IPS-20b (cell line): ENCODE measurements around the gene KLKB1.
"Not testable (repeated sequence)": the region's sequence is repeated elsewhere in the genome, so short reads cannot be mapped to it uniquely, and the experiment has no call there.

Experiments used
- H3K27ac ChIP-seq: one replicate; pipeline ENCODE4 v1.5.1; 2013; ENCODE audit warnings: low read length
- H3K27me3 ChIP-seq: 2 replicates; pipeline ENCODE4 v1.6.1; 2013; ENCODE audit warnings: mild to moderate bottlenecking, low read length, inconsistent platforms; ENCODE audit not compliant: insufficient read depth
- H3K36me3 ChIP-seq: 2 replicates; pipeline ENCODE4 v1.6.1; 2013; ENCODE audit warnings: low read depth, mild to moderate bottlenecking, inconsistent platforms, low read length, moderate library complexity; ENCODE audit not compliant: insufficient read depth
- H3K4me1 ChIP-seq: 2 replicates; pipeline ENCODE4 v1.6.1; 2013; ENCODE audit warnings: mild to moderate bottlenecking, control low read depth, inconsistent platforms, low read length, moderate library complexity; ENCODE audit not compliant: insufficient read depth
- H3K4me3 ChIP-seq: 2 replicates; pipeline ENCODE4 v1.5.1; 2013; ENCODE audit warnings: mild to moderate bottlenecking, low read length, inconsistent platforms
- H3K9ac ChIP-seq: 2 replicates; pipeline ENCODE4 v1.6.1; 2013; ENCODE audit warnings: low read depth, mild to moderate bottlenecking, inconsistent platforms, low read length, moderate library complexity
- H3K9me3 ChIP-seq: 2 replicates; pipeline ENCODE4 v1.6.1; 2013; ENCODE audit warnings: mild to moderate bottlenecking, low read depth, low read length, inconsistent platforms; ENCODE audit not compliant: insufficient read depth

Gene KLKB1

DNA sequence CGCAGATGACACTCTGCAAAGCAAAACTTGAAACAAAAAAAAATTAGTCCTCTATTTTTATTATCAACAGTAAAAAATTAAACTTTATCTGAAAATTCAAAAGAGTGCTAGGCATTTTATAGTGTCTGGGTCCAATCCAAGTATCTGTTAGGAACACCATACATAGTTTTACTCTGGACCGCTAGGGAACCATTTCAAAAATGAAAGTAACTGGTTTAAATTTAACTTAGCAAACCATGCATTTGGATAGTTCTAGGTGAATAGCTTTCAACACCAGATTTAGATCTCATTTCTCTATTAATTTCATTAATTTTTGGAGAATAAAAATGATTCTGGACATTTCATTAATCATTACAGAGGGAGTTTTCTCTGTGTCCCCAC, 1.2 kb downstream of the KLKB1 start:
- Histone ChIP-seq H3K4me1 (peaks cover 6% of the 10 kb centered on the region; the same call in 1 of the 2 replicates), H3K9me3 (peaks cover 18% of the 10 kb centered on the region), H3K36me3 (no peaks in the 10 kb centered on the region), H3K27ac (no peak overlapping the region), H3K4me3 (no peak overlapping the region), H3K9ac (no peak overlapping the region), H3K27me3 (no peaks in the 10 kb centered on the region)

DNA sequence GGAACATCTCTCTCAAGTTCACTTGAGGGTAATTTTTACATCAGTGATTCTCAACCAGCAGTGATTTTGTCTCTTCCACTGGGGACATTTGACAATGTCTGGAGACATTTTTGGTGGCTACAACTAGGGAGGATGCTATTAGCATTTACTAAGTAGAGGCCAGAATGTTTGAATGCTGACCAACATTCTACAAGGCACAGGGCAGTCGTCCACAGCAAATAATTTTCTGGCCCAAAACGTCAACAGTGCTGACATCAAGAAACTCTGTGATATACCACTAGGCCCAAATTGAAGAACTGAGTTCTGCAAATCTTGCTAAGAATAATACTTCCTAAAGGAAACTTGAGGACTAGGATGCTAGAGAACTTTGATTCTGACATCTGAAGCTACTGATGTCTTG, 7.1 kb downstream of the KLKB1 start:
- no peak overlapping the region for H3K4me3 ChIP-seq
- H3K27me3 ChIP-seq = no peaks in the 10 kb centered on the region
- H3K36me3 ChIP-seq = no peaks in the 10 kb centered on the region
- H3K9ac ChIP-seq = no peak overlapping the region
- H3K27ac ChIP-seq = peak overlapping the region; percentile 20
- no peaks in the 10 kb centered on the region for H3K9me3 ChIP-seq
- H3K4me1 ChIP-seq = no peaks in the 10 kb centered on the region; the same call in 1 of the 2 replicates

DNA sequence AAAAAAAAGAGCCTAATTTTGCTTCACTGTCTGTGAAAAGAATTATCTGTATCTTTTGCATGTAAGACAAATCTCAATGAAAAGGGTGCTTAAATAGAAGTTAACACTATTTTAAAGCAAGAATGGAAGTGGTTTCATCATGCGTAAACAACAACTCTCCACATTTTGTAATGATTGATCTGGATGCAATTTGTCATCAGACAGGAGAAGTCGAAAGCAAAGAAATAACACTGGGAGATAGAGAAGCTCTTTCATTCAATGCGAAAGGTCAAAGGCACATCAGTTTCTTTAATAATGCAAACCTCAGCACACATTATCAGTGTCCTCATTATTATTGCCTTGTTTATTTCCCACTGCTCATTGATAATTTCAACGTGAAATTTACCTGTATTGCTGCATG, 8.8 kb downstream of the KLKB1 start:
- no peaks in the 10 kb centered on the region; the same call in 1 of the 2 replicates for H3K4me1 ChIP-seq
- H3K27ac ChIP-seq = no peak overlapping the region
- no peaks in the 10 kb centered on the region for H3K36me3 ChIP-seq
- H3K9me3 ChIP-seq = no peaks in the 10 kb centered on the region
- H3K9ac ChIP-seq = no peak overlapping the region
- H3K4me3 ChIP-seq = no peak overlapping the region
- H3K27me3 ChIP-seq = no peaks in the 10 kb centered on the region

DNA sequence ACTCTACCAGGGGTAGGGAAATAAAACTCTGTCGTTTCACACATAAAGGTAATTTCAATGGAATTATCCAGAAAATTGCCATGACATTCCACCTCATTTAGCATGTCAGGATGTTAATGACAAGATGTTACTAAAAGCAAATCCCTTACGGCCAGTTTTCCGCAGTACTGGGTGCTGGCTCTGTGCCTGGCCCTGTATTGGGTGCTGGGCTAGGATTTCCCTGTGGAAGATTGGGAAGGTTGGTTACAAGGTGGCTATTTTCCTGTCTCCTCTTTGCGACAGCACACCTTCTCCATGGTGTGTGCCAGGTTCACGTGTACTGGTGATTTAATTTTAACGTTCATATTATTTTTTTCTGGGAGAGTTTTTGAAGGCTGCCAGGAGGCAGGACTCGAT, 13.1 kb downstream of the KLKB1 start:
- Histone ChIP-seq H3K9me3 (no peaks in the 10 kb centered on the region), H3K36me3 (peaks cover 30% of the 10 kb centered on the region; the same call in 1 of the 2 replicates), H3K4me3 (no peak overlapping the region), H3K9ac (peak overlapping the region; percentile 14; the same call in 1 of the 2 replicates), H3K27ac (no peak overlapping the region), H3K27me3 (no peaks in the 10 kb centered on the region), H3K4me1 (peaks cover 11% of the 10 kb centered on the region; the same call in 1 of the 2 replicates)

DNA sequence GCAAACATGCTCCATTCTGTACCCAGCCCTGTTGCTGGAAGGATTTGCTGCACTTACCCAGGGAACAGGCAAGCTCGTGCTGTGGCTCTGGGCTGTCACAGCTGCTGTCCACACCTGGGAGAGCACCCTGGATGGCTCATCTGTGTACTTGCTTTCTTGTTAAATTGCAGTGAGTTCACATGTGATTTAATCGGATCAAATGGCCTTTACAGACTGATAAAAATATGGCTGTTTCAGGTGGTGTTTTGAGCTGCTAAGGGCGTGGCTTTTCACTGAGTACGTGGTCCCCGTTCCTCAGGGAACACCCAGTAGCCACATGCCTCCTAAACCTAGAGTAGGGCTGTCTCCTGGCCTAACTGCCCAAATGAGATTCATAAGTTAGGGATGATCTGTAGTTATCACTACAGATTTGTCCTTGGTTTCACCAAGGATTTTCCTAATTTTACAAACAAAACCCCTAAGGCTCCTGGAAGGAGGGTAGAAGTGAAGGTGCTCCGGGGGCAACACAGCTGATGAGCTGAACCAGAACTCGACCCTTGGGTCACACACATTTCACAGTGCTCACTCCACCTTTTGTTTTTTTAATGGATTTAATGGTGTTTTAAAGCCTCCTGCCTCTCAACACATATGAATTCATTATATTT, 13.7 kb downstream of the KLKB1 start:
- peak overlapping the region; percentile 52; the same call in 1 of the 2 replicates for H3K4me3 ChIP-seq

DNA sequence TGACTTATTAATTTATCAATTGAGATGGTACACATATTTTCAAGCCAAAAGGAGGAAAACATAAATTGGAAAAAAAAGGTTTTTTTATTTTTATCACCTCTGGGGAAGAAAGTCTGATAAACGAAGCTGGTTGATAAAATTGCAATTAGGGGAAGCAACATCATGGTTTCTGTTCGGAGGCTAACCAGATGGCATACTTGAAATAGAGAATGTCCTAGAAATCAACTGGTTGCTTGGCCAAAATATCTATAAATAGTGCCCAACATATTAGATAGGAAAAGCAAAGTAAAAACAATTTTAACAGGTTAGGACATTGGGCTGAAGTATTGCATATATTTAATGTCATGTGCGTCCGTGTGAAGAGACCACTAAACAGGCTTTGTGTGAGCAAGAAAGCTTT, 14.3 kb downstream of the KLKB1 start:
- peak overlapping the region; percentile 62; the same call in 1 of the 2 replicates for H3K9ac ChIP-seq

More for the DNA sequence above, 13.7 kb downstream of the KLKB1 start:
- Histone ChIP-seq H3K36me3 (peaks cover 32% of the 10 kb centered on the region; the same call in 1 of the 2 replicates), H3K4me1 (peaks cover 11% of the 10 kb centered on the region; the same call in 1 of the 2 replicates), H3K9ac (peak overlapping the region; percentile 62; the same call in 1 of the 2 replicates), H3K27me3 (no peaks in the 10 kb centered on the region), H3K27ac (peak overlapping the region; percentile 39), H3K9me3 (no peaks in the 10 kb centered on the region)

DNA sequence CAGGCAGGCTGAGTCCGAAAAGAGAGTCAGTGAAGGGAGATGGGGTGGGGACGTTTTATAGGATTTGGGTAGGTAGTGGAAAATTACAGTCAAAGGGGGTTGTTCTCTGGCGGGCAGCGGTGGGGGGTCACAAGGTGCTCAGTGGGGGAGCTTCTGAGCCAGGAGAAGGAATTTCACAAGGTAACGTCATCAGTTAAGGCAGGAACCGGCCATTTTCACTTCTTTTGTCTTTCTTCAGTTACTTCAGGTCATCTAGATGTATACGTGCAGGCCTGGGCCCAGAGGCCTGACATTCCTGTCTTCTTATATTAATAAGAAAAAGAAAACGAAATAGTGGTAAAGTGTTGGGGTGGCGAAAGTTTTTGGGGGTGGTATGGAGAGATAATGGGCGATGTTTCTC, 14.7 kb downstream of the KLKB1 start:
- Histone ChIP-seq H3K36me3 (peaks cover 32% of the 10 kb centered on the region; the same call in 1 of the 2 replicates), H3K4me3 (peak overlapping the region; percentile 68; the same call in 1 of the 2 replicates), H3K9ac (peak overlapping the region; percentile 62; the same call in 1 of the 2 replicates), H3K4me1 (peaks cover 11% of the 10 kb centered on the region; the same call in 1 of the 2 replicates)
- H3K27me3 ChIP-seq, H3K9me3 ChIP-seq, H3K27ac ChIP-seq: not testable (repeated sequence)

More for the DNA sequence above, 14.3 kb downstream of the KLKB1 start:
- peaks cover 11% of the 10 kb centered on the region; the same call in 1 of the 2 replicates for H3K4me1 ChIP-seq
- H3K27ac ChIP-seq = peak overlapping the region; percentile 39
- no peaks in the 10 kb centered on the region for H3K27me3 ChIP-seq
- peak overlapping the region; percentile 52; the same call in 1 of the 2 replicates for H3K4me3 ChIP-seq
- H3K9me3 ChIP-seq = no peaks in the 10 kb centered on the region
- peaks cover 32% of the 10 kb centered on the region; the same call in 1 of the 2 replicates for H3K36me3 ChIP-seq

DNA sequence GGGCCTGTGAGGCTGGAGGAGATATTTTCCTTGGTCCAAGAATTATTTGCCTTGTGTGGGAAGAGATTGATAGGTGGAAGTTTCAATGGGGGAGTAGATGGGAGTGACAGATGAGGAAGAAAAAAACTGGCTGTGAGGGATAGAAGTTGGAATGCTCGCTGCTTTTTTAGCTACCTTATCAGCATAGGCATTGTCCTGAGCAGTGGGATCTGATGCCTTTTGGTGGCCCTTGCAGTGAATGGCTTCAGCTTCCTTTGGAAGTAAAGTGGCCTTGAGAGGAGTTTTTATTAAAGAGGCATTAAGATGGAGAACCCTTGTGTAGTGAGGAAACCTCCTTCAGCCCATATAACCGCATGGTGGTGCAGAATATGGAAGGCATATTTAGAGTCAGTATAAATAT, 16.0 kb downstream of the KLKB1 start:
- Histone ChIP-seq H3K4me1 (peaks cover 18% of the 10 kb centered on the region; the same call in 1 of the 2 replicates), H3K9ac (peak overlapping the region; percentile 9; the same call in 1 of the 2 replicates)

DNA sequence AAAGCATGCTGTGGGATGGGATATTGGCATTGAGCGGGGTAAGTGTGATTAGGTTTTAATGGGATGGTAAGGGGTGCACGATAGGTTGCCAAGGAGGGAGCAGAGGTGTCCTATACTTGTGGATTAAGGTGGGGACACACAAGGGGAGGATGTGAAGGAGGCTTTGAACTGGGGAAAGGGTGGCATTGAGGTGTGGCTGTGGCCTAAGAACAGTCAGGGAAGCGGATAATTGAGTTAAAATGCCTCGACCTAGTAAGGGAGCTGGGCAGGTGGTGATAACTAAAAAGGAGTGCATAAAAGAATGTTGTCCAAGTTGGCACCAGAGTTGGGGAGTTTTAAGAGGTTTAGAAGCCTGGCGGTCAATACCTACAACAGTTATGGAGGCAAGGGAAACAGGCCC, 17.5 kb downstream of the KLKB1 start:
- Histone ChIP-seq H3K27me3 (no peaks in the 10 kb centered on the region), H3K4me1 (peaks cover 31% of the 10 kb centered on the region; the same call in 1 of the 2 replicates), H3K9me3 (no peaks in the 10 kb centered on the region), H3K9ac (peak overlapping the region; percentile 94; the same call in 1 of the 2 replicates), H3K4me3 (peak overlapping the region; percentile 68), H3K27ac (peak overlapping the region; percentile 42), H3K36me3 (peaks cover 32% of the 10 kb centered on the region; the same call in 1 of the 2 replicates)

More for the DNA sequence above, 16.0 kb downstream of the KLKB1 start:
- Histone ChIP-seq H3K9me3 (no peaks in the 10 kb centered on the region), H3K36me3 (peaks cover 32% of the 10 kb centered on the region; the same call in 1 of the 2 replicates), H3K27me3 (no peaks in the 10 kb centered on the region), H3K4me3 (peak overlapping the region; percentile 68), H3K27ac (no peak overlapping the region)

DNA sequence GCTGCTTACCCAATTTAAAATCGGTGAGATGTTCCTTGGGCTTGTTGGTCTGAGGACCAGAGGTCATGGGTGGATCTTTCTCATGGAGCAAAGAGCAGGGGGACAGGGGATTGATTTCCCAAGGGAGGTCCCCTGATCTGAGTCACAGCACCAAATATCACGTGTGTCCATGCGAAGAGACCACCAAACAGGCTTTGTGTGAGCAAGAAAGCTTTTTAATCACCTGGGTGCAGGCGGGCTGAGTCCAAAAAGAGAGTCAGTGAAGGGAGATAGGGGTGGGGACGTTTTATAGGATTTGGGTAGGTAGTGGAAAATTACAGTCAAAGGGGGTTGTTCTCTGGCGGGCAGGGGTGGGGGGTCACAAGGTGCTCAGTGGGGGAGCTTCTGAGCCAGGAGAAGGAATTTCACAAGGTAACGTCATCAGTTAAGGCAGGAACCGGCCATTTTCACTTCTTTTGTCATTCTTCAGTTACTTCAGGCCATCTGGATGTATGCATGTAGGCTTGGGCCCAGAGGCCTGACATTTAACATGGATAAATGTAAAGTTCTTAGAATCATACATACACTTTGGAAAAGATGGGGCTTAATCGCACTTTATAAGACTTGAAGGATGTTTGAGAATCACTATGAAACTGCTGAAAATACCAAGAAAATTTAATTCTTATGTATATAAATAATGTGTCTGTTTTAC, 19.9 kb downstream of the KLKB1 start:
- H3K36me3 ChIP-seq = peaks cover 28% of the 10 kb centered on the region; the same call in 1 of the 2 replicates
- peak overlapping the region; percentile 70 for H3K27ac ChIP-seq
- H3K4me1 ChIP-seq = peaks cover 47% of the 10 kb centered on the region
- H3K4me3 ChIP-seq = peak overlapping the region; percentile 79
- peak overlapping the region; percentile 94 for H3K9ac ChIP-seq
- not testable (repeated sequence) for H3K27me3 ChIP-seq, H3K9me3 ChIP-seq

DNA sequence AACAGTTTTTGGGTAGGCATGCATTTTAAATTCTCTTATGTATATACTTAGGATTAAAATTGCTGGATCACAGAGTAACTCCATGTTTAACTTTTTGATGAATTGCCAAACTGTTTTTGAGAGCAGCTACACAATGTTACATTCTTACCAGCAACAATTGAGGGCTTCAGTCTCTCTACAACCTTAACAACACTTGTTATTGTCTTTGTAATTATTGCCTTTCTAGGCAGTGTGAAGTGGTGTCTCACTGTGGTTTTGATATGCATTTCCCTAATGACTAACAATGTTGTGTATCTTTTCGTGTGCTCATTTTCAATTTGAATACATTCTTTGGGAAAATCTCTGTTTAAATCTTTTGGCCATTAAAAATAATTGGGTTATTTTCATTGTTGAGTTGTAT, 21.3 kb downstream of the KLKB1 start:
- Histone ChIP-seq H3K4me3 (peak overlapping the region; percentile 54), H3K9ac (peak overlapping the region; percentile 81), H3K27ac (peak overlapping the region; percentile 90)

More for the DNA sequence above, 21.3 kb downstream of the KLKB1 start:
- Histone ChIP-seq H3K36me3 (peaks cover 23% of the 10 kb centered on the region; the same call in 1 of the 2 replicates), H3K4me1 (peaks cover 43% of the 10 kb centered on the region), H3K27me3 (no peaks in the 10 kb centered on the region), H3K9me3 (no peaks in the 10 kb centered on the region)
